NB4 (cell line): Measurements from ENCODE around the gene CASKIN1.

Experiments
- DNase-seq: peaks from one replicate; pipeline ENCODE4 v3.0.0; 2010; ENCODE audit warnings: low read depth
- H3K4me3 ChIP-seq: one replicate; pipeline ENCODE4 v1.5.1; 2011; ENCODE audit warnings: mild to moderate bottlenecking, low read depth, low read length, moderate library complexity
- CTCF ChIP-seq: IDR thresholded peaks from one replicate; pipeline ENCODE4 v1.5.1; 2012; ENCODE audit warnings: low read depth, low read length
- MYC ChIP-seq: IDR thresholded peaks from 2 replicates; pipeline ENCODE4 v1.6.1; 2011; ENCODE audit warnings: low read depth, low read length
- POLR2A ChIP-seq: IDR thresholded peaks from 2 replicates; pipeline ENCODE4 v1.6.1; 2011; ENCODE audit warnings: mild to moderate bottlenecking; ENCODE audit not compliant: insufficient read length; ENCODE audit errors: extremely low read depth
- TF ChIP-seq, protein P1 (sequence below): IDR thresholded peaks from 2 replicates; pipeline ENCODE4 v1.6.1; 2011; ENCODE audit warnings: low read depth, low read length

CASKIN1 gene

GRCh38 chr16:2190659-2191445 is 5.6 kb downstream of the CASKIN1 start:
- no peak for DNase-seq
- TF ChIP-seq MYC (no peak), POLR2A (no peak), CTCF (no peak)
- TF ChIP-seq, protein P1, sequence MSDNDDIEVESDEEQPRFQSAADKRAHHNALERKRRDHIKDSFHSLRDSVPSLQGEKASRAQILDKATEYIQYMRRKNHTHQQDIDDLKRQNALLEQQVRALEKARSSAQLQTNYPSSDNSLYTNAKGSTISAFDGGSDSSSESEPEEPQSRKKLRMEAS: no peak
- no peak overlapping the region for H3K4me3 ChIP-seq

DNA sequence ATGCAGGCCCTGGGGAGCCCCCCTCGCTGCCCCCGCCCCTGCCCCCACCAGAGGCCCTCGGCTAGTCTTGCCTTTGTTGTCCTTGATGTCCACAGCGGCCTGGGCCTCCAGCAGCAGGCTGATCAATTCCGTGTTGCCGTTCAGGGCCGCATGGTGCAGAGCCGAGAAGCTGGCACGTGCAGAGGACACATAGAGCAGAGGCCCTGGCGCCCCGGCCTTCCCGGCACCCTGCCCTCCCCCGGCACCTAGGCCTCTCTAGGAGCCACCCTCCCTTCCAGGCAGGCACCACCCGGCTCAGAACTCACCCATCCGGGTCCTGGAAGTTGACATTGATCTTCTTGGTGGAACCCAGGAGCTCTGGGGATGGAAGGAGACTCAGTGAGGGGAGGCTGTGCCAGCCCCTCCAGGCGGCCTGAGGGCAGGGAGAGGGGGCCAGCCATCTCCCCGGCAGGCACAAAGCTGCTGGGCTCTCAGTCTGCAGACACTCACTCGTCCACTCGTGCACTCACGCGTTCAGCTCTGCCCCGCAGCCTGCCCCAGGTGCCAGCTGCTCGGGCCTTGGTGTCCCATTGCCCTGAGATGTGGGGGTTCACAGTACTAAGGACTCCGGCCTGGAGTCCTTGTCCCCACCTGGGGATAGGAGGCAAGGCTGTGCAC is 6.3 kb downstream of the CASKIN1 start:
- TF ChIP-seq POLR2A (no peak), CTCF (no peak), MYC (no peak)
- TF ChIP-seq, protein P1: no peak
- DNase-seq: no peak
- H3K4me3 ChIP-seq: no peak overlapping the region

- no peak for TF ChIP-seq POLR2A
- TF ChIP-seq, protein P1: no peak
- no peak for TF ChIP-seq MYC
- no peak for TF ChIP-seq CTCF
- no peak for DNase-seq
- no peak overlapping the region for H3K4me3 ChIP-seq
These were observed 7.0 kb downstream of the CASKIN1 start for GRCh38 chr16:2189252-2189893.

- no peak for DNase-seq
- H3K4me3 ChIP-seq: no peak overlapping the region
- TF ChIP-seq CTCF: no peak
- no peak for TF ChIP-seq POLR2A
- TF ChIP-seq, protein P1: no peak
- no peak for TF ChIP-seq MYC
These were observed 8.0 kb downstream of the CASKIN1 start for GRCh38 chr16:2188395-2188794.

DNA sequence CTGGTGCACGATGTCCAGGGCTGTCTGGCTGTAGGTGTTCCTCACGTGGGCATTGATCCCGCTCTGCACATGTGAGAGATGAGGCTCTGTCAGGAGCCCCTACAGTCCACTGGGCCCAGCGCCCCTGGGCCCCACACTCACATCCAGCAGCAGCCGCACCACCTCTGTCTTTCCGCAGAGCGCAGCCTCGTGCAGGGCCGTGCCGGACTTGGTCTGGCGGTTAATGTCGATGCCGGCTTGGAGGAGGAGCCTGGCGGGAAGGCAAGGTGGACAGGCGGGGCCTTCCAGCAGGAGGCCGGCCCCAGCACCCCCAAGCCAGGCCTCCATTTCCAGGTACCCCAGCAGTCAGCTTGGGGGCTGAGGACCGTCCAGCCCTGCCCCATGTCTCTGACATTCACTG is 9.2 kb downstream of the CASKIN1 start:
- TF ChIP-seq CTCF (no peak), MYC (no peak), POLR2A (no peak)
- TF ChIP-seq, protein P1: no peak
- DNase-seq: no peak
- no peak overlapping the region for H3K4me3 ChIP-seq
